ENCODE data around the gene CENPW. TPM values are rescaled to one million over a fixed set of nuclear protein-coding genes. Genes with fewer than 3 reads are reported as not detected.

Gene CENPW
- total and polyA plus RNA-seq, 11 donors = 0.39 to 7.9 (median 0.78) TPM; not detected in 4

- H3K36me3 ChIP-seq = no peaks in the 10 kb centered on the region
- H3K9me3 ChIP-seq = no peaks in the 10 kb centered on the region
- TF ChIP-seq, protein P1, sequence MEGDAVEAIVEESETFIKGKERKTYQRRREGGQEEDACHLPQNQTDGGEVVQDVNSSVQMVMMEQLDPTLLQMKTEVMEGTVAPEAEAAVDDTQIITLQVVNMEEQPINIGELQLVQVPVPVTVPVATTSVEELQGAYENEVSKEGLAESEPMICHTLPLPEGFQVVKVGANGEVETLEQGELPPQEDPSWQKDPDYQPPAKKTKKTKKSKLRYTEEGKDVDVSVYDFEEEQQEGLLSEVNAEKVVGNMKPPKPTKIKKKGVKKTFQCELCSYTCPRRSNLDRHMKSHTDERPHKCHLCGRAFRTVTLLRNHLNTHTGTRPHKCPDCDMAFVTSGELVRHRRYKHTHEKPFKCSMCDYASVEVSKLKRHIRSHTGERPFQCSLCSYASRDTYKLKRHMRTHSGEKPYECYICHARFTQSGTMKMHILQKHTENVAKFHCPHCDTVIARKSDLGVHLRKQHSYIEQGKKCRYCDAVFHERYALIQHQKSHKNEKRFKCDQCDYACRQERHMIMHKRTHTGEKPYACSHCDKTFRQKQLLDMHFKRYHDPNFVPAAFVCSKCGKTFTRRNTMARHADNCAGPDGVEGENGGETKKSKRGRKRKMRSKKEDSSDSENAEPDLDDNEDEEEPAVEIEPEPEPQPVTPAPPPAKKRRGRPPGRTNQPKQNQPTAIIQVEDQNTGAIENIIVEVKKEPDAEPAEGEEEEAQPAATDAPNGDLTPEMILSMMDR (IDR thresholded peaks at IDR 0.05) = no peak
- no peak for TF ChIP-seq POLR2A (IDR thresholded peaks at IDR 0.05)
- ATAC-seq (peak in 3 of 4 donors; percentile 40 to 82 (median 65)), DNase-seq (no peak)
- WGBS, 4 donors = 31 to 44% (median 37%) methylated on average over 3 of the region's 3 CpGs
- intact Hi-C loops (cut with DNase I) = no loop called here
- H3K27me3 ChIP-seq = no peaks in the 10 kb centered on the region
- H3K4me1 ChIP-seq = peaks cover 0 to 16% (median 8%) of the 10 kb centered on the region in 12 donors
- no peak overlapping the region for H3K27ac ChIP-seq
- H3K4me3 ChIP-seq = no peak overlapping the region
Observed at GRCh38 chr6:126337323-126337722, 2.6 kb upstream of the CENPW start.

DNA sequence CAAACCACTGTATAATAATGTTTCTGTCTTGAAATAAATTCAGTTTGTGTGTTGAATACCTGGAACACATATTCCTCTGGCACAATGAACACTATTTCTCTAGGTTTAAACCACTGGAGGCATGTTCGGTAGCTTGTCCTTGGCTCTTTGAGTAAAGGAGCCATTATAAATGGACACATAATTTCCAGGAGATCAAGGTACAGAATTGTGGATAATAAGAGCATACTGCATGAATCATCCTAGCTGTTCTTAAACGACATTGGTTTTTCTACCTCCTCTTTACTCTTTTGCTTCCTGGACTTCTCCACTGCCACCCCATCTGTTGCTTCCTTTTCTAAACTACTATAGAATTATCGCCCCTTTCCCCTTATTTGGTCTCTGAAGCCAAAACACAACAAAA is 1.2 kb downstream of the CENPW start:
- peak overlapping the region in 2 of 12 donors; percentile 72 to 80 for H3K4me3 ChIP-seq
- H3K9me3 ChIP-seq = no peaks in the 10 kb centered on the region
- ATAC-seq = no peak
- DNase-seq = no peak
- intact Hi-C loops (cut with DNase I) = no loop called here
- no peaks in the 10 kb centered on the region for H3K27me3 ChIP-seq
- TF ChIP-seq, protein P1 (IDR thresholded peaks at IDR 0.05) = no peak
- TF ChIP-seq POLR2A (IDR thresholded peaks at IDR 0.05) = no peak
- no peak overlapping the region for H3K27ac ChIP-seq
- no peaks in the 10 kb centered on the region for H3K36me3 ChIP-seq
- WGBS, 4 donors = 70 to 78% (median 75%) methylated on average over 3 of the region's 3 CpGs
- peaks cover 0 to 16% (median 8%) of the 10 kb centered on the region in 12 donors for H3K4me1 ChIP-seq

DNA sequence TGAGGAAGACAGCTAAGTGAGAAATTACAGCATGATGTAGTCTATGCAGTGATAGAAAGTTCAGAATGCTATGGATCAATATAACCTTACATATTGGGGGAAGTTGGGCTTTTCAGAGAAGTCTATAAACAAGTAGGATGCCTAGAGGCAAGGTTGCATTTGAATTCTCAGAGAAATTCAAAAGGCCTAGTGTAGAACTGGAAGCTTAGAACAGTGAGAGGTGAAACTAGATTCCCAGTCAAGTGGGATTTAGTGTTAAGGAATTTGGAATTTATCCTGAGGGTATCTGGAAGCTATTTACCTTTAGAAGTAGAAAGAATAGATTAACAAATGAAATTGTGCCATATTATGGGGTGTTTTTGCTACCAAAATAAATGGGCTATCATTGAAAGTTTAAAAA is 4.3 kb downstream of the CENPW start:
- DNase-seq (no peak), ATAC-seq (no peak)
- Histone ChIP-seq H3K9me3 (no peaks in the 10 kb centered on the region), H3K4me3 (no peak overlapping the region), H3K36me3 (no peaks in the 10 kb centered on the region), H3K27me3 (no peaks in the 10 kb centered on the region), H3K4me1 (peaks cover 0 to 16% (median 8%) of the 10 kb centered on the region in 12 donors), H3K27ac (no peak overlapping the region)
- intact Hi-C loops (cut with DNase I) = no loop called here
- TF ChIP-seq POLR2A (IDR thresholded peaks at IDR 0.05) = no peak
- TF ChIP-seq, protein P1 (IDR thresholded peaks at IDR 0.05) = no peak

DNA sequence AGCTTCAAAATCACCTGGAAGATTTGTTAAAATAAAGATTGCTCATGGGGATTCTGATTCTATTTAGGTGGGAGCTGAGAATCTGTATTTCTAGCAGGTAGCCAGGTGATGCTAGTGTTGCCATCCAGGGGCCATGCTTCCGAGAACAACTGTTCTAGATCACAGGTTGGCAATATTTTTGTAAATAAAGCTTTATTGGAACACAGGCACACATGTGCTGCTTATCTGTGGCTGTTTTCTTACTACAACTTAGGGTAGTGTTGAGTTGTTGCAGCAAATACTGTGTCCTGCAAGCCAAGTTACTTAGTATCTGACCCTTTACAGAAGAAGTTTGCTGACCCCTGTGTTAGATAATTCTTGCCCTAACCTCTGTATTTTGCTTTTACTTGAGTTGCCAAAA is 12.0 kb downstream of the CENPW start:
- intact Hi-C loops (cut with DNase I) = no loop called here
- 97 to 100% (median 99%) methylated on average over 1 of the region's 1 CpG for WGBS, 4 donors

More for the DNA sequence above, 12.0 kb downstream of the CENPW start:
- TF ChIP-seq, protein P1 (IDR thresholded peaks at IDR 0.05) = no peak
- TF ChIP-seq POLR2A (IDR thresholded peaks at IDR 0.05) = no peak
- Histone ChIP-seq H3K27me3 (no peaks in the 10 kb centered on the region), H3K9me3 (peaks cover 0 to 10% (median under 1%) of the 10 kb centered on the region in 12 donors), H3K27ac (no peak overlapping the region), H3K4me1 (no peaks in the 10 kb centered on the region), H3K4me3 (no peak overlapping the region), H3K36me3 (no peaks in the 10 kb centered on the region)
- DNase-seq (no peak), ATAC-seq (no peak)
